HG02588 (cell line): ENCODE data around the gene SPAAR.
"Not testable (repeated sequence)": the region's sequence is repeated elsewhere in the genome, so short reads cannot be mapped to it uniquely, and the experiment has no call there.

ENCODE experiments used
- ATAC-seq: cut with Tn5 transposase; IDR thresholded peaks from one replicate; pipeline ENCODE4 v1.9.1; 2021; ENCODE audit warnings: mild to moderate bottlenecking, moderate library complexity; ENCODE audit not compliant: unreplicated experiment

Gene SPAAR

GRCh38 chr9:35920051-35920620, 10.8 kb downstream of the SPAAR start:
- ATAC-seq = no peak

- ATAC-seq = no peak
Measured at GRCh38 chr9:35923598-35923926, 14.3 kb downstream of the SPAAR start.

- ATAC-seq = no peak
Measured at GRCh38 chr9:35923927-35924763, 14.9 kb downstream of the SPAAR start.

DNA sequence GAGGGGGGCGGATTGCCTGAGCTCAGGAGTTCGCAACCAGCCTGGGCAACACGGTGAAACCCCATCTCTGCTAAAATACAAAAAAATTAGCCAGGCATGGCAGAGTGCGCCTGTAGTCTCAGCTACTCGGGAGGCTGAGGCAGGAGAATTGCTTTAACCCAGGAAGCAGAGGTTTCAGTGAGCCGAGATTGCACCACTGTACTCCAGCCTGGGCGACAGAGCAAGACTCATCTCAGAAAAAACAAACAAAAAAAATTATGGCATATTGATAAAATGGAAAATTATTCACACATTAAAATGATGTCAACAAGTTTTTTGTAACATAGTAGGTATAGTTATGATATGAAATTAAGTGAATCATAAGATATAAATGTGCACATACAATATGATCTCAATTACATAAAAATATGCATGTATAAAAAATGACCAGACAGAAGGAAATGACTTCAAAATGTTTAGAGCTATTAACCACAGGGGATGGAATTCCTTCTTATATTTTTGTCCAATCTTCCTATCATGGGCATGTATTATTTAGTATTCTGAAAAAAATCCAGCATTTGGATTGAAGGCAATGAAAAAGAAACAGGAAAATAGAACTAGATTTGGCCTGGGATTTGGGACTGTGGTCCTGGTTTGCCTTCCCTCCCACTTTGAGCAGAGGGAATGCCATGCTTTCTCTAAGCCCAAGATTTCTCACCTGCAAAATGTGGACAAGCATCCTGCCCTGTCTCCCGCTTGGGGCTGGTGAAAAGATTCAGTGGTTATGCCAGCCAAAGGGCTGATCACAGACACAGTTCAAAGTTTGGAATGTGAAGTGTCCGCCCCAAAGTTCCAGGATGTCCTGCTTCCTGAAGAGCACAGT, 19.5 kb downstream of the SPAAR start:
- no peak for ATAC-seq

DNA sequence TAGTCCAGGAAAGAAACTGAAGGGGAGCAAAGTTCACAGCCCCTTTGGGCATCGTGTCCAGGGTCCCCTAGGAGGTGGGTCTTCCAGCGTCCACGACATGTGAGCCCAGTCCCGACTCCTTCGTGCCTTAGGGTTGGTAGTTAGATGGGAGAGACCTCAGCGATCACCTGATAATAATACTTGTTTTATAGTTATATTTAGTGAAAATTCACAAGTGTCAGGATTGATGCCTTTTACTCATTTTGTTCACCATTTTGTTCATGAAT, 20.1 kb downstream of the SPAAR start:
- no peak for ATAC-seq

- ATAC-seq = no peak
Measured at GRCh38 chr9:35930521-35930920, 21.2 kb downstream of the SPAAR start.

DNA sequence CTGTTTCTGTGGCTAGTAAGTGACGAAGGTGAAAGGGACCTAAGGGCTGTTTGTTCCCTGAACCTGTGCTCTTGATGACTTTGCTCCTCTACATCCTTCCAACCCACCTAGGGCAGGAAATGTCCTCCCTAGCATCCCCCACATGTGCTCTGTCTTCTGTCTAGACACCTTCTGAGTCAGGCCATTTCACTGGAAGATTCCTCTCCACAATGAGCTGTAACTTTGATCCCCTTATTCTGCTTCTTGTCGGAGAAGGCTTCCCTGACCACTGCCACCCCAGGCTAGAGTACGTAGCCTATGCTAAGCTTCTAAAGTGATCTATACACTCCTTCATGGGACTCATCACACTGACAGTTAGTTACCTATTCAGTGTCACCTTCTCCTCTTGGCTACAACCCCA, 21.7 kb downstream of the SPAAR start:
- no peak for ATAC-seq

DNA sequence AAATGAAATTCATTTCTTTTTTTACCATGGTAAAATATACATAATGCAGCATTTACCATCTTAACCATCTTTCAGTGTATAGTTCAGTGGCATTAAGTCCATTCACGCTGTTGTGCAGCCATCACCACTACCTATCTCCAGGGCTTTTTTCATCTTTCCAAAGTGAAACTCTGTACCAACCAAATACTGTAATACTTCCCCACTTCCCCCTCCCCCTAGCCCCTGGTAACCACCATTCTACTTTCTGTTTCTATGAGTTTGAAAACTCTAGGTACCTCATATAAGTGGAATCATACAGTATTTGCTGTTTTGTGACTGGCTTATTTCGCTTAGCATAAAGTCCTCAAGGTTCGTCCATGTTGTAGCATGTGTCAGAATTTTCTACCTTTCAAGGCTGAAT, 23.4 kb downstream of the SPAAR start:
- no peak for ATAC-seq

DNA sequence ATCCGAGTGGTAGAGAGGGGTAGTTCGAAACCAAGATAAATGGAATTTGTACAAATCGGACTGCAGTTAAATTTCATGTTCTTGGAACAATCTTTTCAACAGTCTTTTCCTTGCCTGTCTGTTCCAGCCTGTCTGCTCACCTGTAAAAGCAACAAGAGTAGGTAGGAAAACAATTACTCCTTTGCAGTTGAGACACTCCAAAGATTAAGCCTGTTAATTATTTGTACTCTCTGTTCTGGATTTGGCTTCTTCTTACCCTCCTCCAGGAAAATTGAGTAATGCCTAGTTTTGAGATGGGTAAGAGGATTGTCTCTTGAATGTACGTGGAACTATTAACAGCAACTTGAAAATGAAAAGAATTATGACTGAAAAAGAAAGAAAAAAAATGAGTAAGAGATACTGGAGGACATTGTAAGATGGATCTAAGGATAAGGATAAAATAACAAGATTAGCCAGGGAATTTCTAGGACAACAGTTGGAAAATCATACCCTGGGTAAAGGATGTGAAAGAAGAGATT, 24.3 kb downstream of the SPAAR start:
- ATAC-seq = no peak

DNA sequence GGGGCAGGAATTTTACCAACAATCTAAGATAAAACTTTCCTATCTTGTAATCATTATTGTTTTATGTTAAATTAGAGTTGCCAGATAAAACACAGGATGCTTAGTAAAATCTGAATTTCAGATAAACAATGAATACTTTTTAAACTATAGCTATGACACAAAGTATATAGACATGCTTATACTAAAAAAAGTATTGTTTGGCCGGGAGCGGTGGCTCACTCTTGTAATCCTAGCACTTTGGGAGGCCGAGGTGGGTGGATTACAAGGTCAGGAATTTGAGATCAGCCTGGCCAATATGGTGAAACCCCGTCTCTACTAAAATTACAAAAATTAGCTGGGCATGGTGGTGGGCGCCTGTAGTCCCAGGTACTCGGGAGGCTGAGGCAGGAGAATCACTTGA, 24.8 kb downstream of the SPAAR start:
- ATAC-seq = not testable (repeated sequence)

DNA sequence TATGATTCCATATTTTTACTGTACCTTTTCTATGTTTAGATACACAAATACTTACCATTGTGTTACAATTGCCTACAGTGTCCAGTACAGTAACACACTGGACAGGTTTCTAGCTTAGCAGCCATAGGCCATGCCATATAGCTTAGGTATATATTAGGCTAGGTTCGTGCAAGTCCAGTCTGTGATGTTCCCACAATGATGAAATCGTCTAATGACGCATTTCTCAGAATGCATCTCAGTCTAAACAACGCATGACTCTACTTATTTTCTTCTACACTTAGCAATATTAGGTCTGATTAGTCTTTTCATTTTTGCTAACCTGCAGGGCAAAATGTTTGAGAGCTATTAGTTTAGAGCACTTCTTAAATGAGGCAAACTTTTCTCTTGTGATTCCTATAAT, 26.0 kb downstream of the SPAAR start:
- no peak for ATAC-seq

DNA sequence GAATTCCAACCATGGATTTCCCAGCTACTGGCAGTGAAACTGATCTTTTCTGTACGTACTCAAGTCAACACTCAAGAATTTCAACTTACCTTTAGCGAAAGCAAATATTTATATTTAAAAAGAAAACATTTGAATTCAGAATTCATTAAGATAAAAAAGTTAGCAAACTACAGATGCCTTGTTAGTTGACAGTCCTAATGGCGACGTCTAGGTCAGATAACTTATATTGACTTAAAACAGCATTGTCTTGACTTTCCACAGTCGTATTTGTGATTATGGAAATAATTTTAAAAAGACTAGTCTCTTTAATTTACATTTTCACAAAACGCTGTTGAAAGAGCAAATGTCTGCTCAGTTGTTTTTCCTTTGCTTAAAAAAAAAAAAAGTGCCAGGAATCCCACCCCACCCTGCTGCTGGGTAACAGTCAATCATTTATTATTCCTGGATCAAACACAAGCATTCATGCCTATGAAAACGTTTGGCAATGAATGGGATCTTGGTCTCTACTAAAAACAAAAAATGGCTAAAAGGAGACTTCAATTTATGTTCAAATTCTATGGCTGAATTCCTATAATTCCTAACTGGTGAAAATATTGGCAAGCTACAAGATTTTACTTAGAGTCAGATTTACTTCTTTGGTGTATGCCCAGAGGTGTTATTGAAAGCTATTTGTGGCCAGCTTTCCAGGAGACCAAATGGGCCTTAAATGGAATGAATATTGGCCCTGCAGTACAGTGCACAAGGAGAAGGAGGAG, 26.6 kb downstream of the SPAAR start:
- ATAC-seq = no peak

DNA sequence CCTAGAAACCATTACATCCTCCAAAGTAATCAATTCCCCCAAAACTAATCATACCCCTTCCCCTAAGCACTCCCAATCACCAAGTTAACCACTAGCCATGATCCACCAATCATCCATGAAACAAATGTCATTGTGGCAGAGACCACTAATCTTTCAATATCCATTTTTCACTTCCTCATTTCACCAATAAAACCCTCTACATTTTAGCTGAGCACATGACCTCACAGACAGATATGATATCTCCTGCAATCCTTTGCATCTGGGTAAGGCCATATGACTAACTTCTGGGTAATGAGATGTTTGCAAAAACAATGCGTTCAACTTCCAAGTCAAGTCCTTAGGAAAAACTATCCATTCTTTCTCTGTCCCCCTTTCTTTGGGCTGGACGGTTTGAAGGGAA, 27.9 kb downstream of the SPAAR start:
- ATAC-seq = no peak

- ATAC-seq = no peak
Measured at GRCh38 chr9:35938474-35939356, 29.4 kb downstream of the SPAAR start.

DNA sequence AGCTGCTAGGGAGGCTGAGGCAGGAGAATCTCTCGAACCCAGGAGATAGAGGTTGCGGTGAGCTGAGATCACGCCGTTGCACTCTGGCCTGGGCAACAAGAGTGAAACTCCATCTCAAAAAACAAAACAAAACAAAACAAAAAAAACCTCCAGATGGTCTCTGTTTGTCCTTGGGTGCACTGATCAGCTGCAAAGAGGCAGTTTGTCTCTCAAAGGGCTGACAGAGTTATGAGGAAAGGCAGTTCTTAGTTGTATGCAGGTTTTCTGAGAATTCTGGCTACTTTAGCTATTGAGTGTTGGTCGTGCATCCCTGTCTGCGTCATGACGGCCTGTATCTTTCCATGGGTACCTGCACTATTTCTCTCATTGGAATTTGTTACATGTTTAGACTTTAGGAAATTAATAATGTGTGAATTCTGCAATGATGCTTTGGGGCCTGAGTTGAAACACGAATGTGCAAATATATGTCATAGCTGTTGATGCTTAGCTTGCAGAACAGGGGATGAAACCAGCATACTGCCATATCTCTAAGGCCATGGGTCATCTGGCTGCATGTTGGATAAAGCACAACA, 30.5 kb downstream of the SPAAR start:
- no peak for ATAC-seq

- no peak for ATAC-seq
Measured at GRCh38 chr9:35940458-35941407, 31.4 kb downstream of the SPAAR start.

DNA sequence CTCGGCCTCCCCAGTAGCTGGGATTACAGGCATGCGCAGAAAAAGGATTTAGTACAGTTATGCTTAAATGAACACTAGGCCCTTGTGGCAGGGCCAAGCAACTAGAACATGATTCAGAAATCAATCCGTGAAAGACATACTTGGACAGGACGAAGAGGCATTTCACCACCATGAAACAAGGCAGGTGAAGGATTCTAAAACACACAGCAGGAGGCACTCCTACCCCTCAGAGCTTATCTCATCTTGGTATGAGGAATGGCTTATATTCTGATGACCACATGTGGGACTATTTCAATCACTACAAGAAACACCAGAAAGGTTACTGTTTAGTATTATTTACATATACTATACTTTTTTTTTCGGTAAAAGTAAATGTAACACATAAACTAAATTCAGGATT, 33.0 kb downstream of the SPAAR start:
- no peak for ATAC-seq

GRCh38 chr9:35944173-35944572, 34.9 kb downstream of the SPAAR start:
- ATAC-seq = no peak

DNA sequence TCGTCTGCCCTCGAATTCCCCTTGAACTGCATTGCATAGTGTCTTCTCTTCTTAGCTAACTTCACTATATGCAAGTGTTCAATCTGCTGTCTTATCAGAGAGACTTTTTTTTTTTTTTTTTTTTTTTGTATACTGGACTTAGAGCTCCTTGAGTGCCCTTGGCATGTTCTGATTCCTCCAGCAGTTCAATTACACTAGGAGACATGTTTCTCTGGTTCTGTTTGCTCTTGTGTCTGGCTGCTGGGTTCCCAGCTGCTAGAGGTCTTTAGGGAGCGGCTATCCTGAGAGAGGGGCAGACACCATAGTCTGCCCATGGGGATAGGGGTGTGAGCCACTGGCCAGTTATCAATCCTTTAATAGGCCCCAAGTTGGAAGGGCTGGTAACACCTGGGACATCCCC, 35.6 kb downstream of the SPAAR start:
- no peak for ATAC-seq
